GM13977 (cell line): ENCODE measurements around the gene KCNN3.
A peak's percentile ranks its signal among the peaks of the same experiment; 100 is the strongest.

ENCODE experiments used
- DNase-seq: peaks from one replicate; pipeline ENCODE4 v3.0.0; 2012; ENCODE audit warnings: low spot score
- in situ Hi-C: fragments of 300-500 bp; cut with MboI; formaldehyde crosslinking; loops from one replicate; pipeline ENCODE4 v1.12.0; 2022; ENCODE audit warnings: low sequenced_read_pairs, low pct_unique_long_range_greater_than_20kb, mixed read lengths, inconsistent platforms; ENCODE audit not compliant: unreplicated experiment
- TF ChIP-seq, protein P1 (sequence below): IDR thresholded peaks from 2 replicates; pipeline ENCODE4 v1.5.1; 2012; ENCODE audit warnings: mild to moderate bottlenecking, control low read depth; ENCODE audit not compliant: insufficient read depth; ENCODE audit errors: extremely low read depth, missing control alignments

Gene KCNN3

GRCh38 chr1:154808261-154808908 lies 61.7 kb downstream of the KCNN3 start:
- in situ Hi-C loops = no loop called here
- no peak for DNase-seq
- TF ChIP-seq, protein P1, sequence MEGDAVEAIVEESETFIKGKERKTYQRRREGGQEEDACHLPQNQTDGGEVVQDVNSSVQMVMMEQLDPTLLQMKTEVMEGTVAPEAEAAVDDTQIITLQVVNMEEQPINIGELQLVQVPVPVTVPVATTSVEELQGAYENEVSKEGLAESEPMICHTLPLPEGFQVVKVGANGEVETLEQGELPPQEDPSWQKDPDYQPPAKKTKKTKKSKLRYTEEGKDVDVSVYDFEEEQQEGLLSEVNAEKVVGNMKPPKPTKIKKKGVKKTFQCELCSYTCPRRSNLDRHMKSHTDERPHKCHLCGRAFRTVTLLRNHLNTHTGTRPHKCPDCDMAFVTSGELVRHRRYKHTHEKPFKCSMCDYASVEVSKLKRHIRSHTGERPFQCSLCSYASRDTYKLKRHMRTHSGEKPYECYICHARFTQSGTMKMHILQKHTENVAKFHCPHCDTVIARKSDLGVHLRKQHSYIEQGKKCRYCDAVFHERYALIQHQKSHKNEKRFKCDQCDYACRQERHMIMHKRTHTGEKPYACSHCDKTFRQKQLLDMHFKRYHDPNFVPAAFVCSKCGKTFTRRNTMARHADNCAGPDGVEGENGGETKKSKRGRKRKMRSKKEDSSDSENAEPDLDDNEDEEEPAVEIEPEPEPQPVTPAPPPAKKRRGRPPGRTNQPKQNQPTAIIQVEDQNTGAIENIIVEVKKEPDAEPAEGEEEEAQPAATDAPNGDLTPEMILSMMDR = no peak

GRCh38 chr1:154807048-154807591 lies 63.0 kb downstream of the KCNN3 start:
- TF ChIP-seq, protein P1 = peak; percentile 21
- DNase-seq = peak; percentile 77
- in situ Hi-C loops = no loop called here

- TF ChIP-seq, protein P1 = no peak
- no peak for DNase-seq
- in situ Hi-C loops = no loop called here
Observed at GRCh38 chr1:154806333-154806732, 63.7 kb downstream of the KCNN3 start.

GRCh38 chr1:154802982-154803920 lies 66.8 kb downstream of the KCNN3 start:
- no peak for DNase-seq
- TF ChIP-seq, protein P1 = no peak
- in situ Hi-C loops = no loop called here

DNA sequence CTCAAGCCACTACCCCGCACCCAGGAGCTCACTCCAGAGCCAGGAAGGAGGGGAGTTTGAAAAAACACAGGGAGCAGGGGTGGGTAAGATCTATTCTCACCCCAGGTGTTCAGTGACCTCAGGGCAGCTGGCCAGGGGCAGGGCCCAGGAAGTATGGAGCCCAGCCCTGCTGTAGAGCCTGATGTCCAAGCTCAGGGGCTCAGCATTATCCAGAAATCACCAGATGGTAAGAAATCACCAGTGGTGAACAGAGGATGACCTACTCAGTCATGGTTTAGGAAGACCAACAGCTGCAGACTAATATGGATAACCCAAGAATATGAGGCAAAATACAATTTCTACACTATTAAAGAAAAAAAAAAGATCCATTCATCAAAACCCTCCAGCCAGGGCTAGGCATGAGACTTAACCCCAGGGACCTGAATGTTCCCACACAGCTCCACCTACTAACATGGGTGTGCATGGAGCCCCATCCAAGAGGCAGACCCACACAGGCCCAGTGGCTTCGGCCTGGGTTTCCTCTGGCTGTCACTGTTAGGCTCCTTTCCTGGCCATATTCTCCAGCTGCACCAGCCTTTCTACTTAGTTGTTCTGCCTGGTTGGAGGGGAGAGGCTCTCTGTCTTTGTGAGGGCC lies 67.6 kb downstream of the KCNN3 start:
- in situ Hi-C loops = no loop called here
- TF ChIP-seq, protein P1 = no peak
- DNase-seq = no peak
